SK-N-SH (cell line): Measurements from ENCODE around the gene GINS3. TPM values are rescaled to one million over a fixed set of nuclear protein-coding genes. Genes with fewer than 3 reads are reported as not detected.

Experiments
- CTCF ChIA-PET: fragments of 300-600, 350-600 bp; formaldehyde crosslinking; extraction: SDS; loops from one replicate; lab custom pipeline; 2021; lab: Yijun Ruan, JAX
- POLR2A ChIA-PET: fragments of 350-600 bp; sonication (Branson Sonifier 250); formaldehyde crosslinking; extraction: SDS; loops from one replicate; lab custom pipeline; 2020; ENCODE audit warnings: antibody characterized with exemption, inconsistent platforms; lab: Yijun Ruan, JAX
- DNase-seq: peaks from one replicate; pipeline ENCODE4 v3.0.0; 2012
- H2AFZ ChIP-seq: fragments of 200-600 bp; sonication (generic); 2 replicates; pipeline ENCODE4 v1.8.1; 2016; ENCODE audit warnings: antibody characterized with exemption, mild to moderate bottlenecking, low read depth
- H3F3A ChIP-seq: fragments of 200-600 bp; sonication (generic); replicated peaks from 2 replicates; pipeline ENCODE3; 2016; ENCODE audit warnings: antibody characterized with exemption, mild to moderate bottlenecking; ENCODE audit not compliant: insufficient read depth
- H3K27ac ChIP-seq, 2 experiments: fragments of 200-500 bp in 1 of 2; fragments of 200-600 bp in 1 of 2; sonication (Bioruptor generic) in 1 of 2; sonication (generic), shearing (Covaris generic) in 1 of 2; 2 replicates each; pipeline versions ENCODE4 v1.5.1 to v1.6.1; 2014 to 2016; ENCODE audit warnings: low read depth in 2 of 2, inconsistent platforms in 1 of 2, low read length in 1 of 2, mild to moderate bottlenecking in 1 of 2, mixed read lengths in 1 of 2
- H3K27me3 ChIP-seq: fragments of 200-600 bp; sonication (generic), shearing (Covaris generic); 2 replicates; pipeline ENCODE4 v1.6.1; 2016; ENCODE audit warnings: mixed run types; ENCODE audit not compliant: insufficient read depth
- H3K36me3 ChIP-seq, 2 experiments: fragments of 200-500 bp in 1 of 2; fragments of 200-600 bp in 1 of 2; sonication (Bioruptor generic) in 1 of 2; sonication (generic) in 1 of 2; replicated peaks in 1 of 2; 2 replicates each; pipeline versions ENCODE3 to v1.5.1; 2014 to 2016; ENCODE audit warnings: low read length in 1 of 2, mild to moderate bottlenecking in 1 of 2; ENCODE audit not compliant: insufficient read depth in 2 of 2, control insufficient read depth in 1 of 2
- H3K4me1 ChIP-seq, 2 experiments: fragments of 200-500 bp in 1 of 2; fragments of 200-600 bp in 1 of 2; sonication (Bioruptor generic) in 1 of 2; sonication (generic), shearing (Covaris generic) in 1 of 2; 2 replicates each; pipeline versions ENCODE4 v1.5.1 to v1.6.1; 2014 to 2016; ENCODE audit warnings: low read depth in 1 of 2, low read length in 1 of 2, mixed run types in 1 of 2; ENCODE audit not compliant: insufficient read depth in 2 of 2, control insufficient read depth in 1 of 2
- H3K4me2 ChIP-seq: fragments of 200-600 bp; sonication (generic), shearing (Covaris generic); 2 replicates; pipeline ENCODE4 v1.6.1; 2017; ENCODE audit warnings: mixed run types
- H3K4me3 ChIP-seq, 2 experiments: fragments of 200-500 bp in 1 of 2; fragments of 200-600 bp in 1 of 2; sonication (Bioruptor generic) in 1 of 2; sonication (generic), shearing (Covaris generic) in 1 of 2; 2 replicates each; pipeline versions ENCODE4 v1.5.1 to v1.8.1; 2014 to 2016; ENCODE audit warnings: low read depth in 2 of 2, inconsistent platforms in 1 of 2, low read length in 1 of 2, mild to moderate bottlenecking in 1 of 2, mixed read lengths in 1 of 2, moderate library complexity in 1 of 2
- H3K79me2 ChIP-seq: fragments of 200-600 bp; sonication (generic); 2 replicates; pipeline ENCODE4 v1.8.1; 2017; ENCODE audit warnings: mild to moderate bottlenecking; ENCODE audit not compliant: insufficient read depth
- H3K9ac ChIP-seq: fragments of 200-600 bp; sonication (generic); 2 replicates; pipeline ENCODE4 v1.6.1; 2017; ENCODE audit warnings: mixed run types
- H3K9me2 ChIP-seq: fragments of 200-600 bp; sonication (generic); 2 replicates; pipeline ENCODE4 v1.6.1; 2017; ENCODE audit warnings: mixed run types
- H3K9me3 ChIP-seq: fragments of 200-600 bp; sonication (generic); 2 replicates; pipeline ENCODE4 v1.6.1; 2017; ENCODE audit warnings: mixed run types, mild to moderate bottlenecking, moderate library complexity
- H4K20me1 ChIP-seq: fragments of 200-600 bp; sonication (generic); 2 replicates; pipeline ENCODE4 v1.6.1; 2017; ENCODE audit warnings: mild to moderate bottlenecking, mixed run types; ENCODE audit not compliant: insufficient read depth
- EP300 ChIP-seq, 2 experiments: IDR thresholded peaks; 2 replicates each; pipeline versions ENCODE4 v1.4.0 to v1.6.1; 2012; ENCODE audit warnings: borderline replicate concordance in 1 of 2, low read depth in 1 of 2, low read length in 1 of 2
- FOSL2 ChIP-seq: IDR thresholded peaks from 2 replicates; pipeline ENCODE4 v1.4.0; 2012; ENCODE audit warnings: low read depth, mild to moderate bottlenecking, moderate library complexity, borderline replicate concordance
- FOXJ3 ChIP-seq: sonication (generic); formaldehyde crosslinking; IDR thresholded peaks from 2 replicates; pipeline ENCODE4 v1.5.1; 2020; ENCODE audit warnings: mild to moderate bottlenecking, missing genetic modification reagents
- FOXM1 ChIP-seq: IDR thresholded peaks from 2 replicates; pipeline ENCODE4 v1.4.0; 2012; ENCODE audit warnings: low read depth, mild to moderate bottlenecking
- GABPA ChIP-seq: IDR thresholded peaks from 2 replicates; pipeline ENCODE4 v1.4.0; 2012; ENCODE audit warnings: low read depth, mild to moderate bottlenecking
- GATA2 ChIP-seq: sonication (generic); formaldehyde crosslinking; IDR thresholded peaks from 2 replicates; pipeline ENCODE4 v1.5.0; 2020; ENCODE audit warnings: mild to moderate bottlenecking, missing genetic modification reagents
- JUND ChIP-seq: IDR thresholded peaks from 2 replicates; pipeline ENCODE4 v1.4.0; 2012
- MXI1 ChIP-seq: IDR thresholded peaks from 2 replicates; pipeline ENCODE4 v1.6.1; 2012; ENCODE audit warnings: mild to moderate bottlenecking, low read depth, low read length, improper control_type of control experiment
- NRF1 ChIP-seq: IDR thresholded peaks from 2 replicates; pipeline ENCODE4 v1.6.1; 2012; ENCODE audit warnings: low read depth, mild to moderate bottlenecking, low read length
- PBX3 ChIP-seq: IDR thresholded peaks from 2 replicates; pipeline ENCODE4; 2012
- POLR2AphosphoS5 ChIP-seq: IDR thresholded peaks from 2 replicates; pipeline ENCODE4 v1.6.1; 2012; ENCODE audit warnings: low read depth, low read length
- RAD21 ChIP-seq: IDR thresholded peaks from 2 replicates; pipeline ENCODE4 v1.6.1; 2012; ENCODE audit warnings: mild to moderate bottlenecking, low read length
- RCOR1 ChIP-seq: fragments of 150-350 bp; IDR thresholded peaks from 2 replicates; pipeline ENCODE4 v1.6.1; 2017; ENCODE audit warnings: antibody characterized with exemption, low read length
- TAF1 ChIP-seq: IDR thresholded peaks from 2 replicates; pipeline ENCODE4 v1.6.1; 2012; ENCODE audit warnings: low read depth, mild to moderate bottlenecking, low read length, moderate library complexity, borderline replicate concordance
- TCF12 ChIP-seq: IDR thresholded peaks from 2 replicates; pipeline ENCODE4 v1.4.0; 2012
- ZBTB33 ChIP-seq: IDR thresholded peaks from 2 replicates; pipeline ENCODE4 v1.4.0; 2012; ENCODE audit warnings: low read depth, borderline replicate concordance
- WGBS: methylation state at CpG from one replicate; pipeline ENCODE4 v1.1.6; 2017; ENCODE audit warnings: low lambda C conversion rate; 5-methylcytosine and 5-hydroxymethylcytosine counted together
- polyA plus RNA-seq, 3 experiments: library from polyadenylated mRNA; depleted of rRNA; stranded (reverse); fragments of >200 nt; gene quantifications; 2 replicates each; pipeline ENCODE4 v1.2.3, GENCODE V29; 2012
- TF ChIP-seq, protein P1 (sequence below): fragments of 200-600 bp; sonication (generic); IDR thresholded peaks from 2 replicates; pipeline ENCODE4 v1.6.1; 2017; ENCODE audit warnings: antibody characterized with exemption, mild to moderate bottlenecking, moderate library complexity
- TF ChIP-seq, protein P2 (sequence below): fragments of 150-350 bp; IDR thresholded peaks from 2 replicates; pipeline ENCODE4 v1.6.1; 2017; ENCODE audit warnings: antibody characterized with exemption, low read length, low read depth, borderline replicate concordance

Gene GINS3
- polyA plus RNA-seq, 1 of the 3 experiments (the other 2 are of a cell fraction): 8.7 TPM

DNA sequence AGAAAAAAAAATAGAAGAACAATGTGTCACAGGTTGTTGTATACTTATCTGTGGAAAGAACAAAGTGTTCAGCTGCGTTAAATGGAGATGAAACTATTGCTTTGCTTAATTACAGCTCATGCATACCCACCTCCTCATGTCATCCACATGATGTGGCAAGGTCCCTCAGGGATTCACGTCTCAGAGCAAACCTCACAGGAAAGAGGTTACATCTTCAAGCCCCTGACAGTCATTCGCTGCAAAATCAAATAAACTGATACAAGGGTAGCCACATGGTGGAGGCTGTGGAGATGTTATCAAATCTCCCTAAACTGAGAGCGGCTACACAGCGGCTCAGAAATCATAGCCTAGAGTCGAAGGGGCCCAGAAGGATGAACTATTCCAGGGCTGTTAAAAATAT is 21.1 kb downstream of the GINS3 start:
- Histone ChIP-seq H3K9me3 (no peaks in the 10 kb centered on the region), H3K9ac (no peak overlapping the region), H2AFZ (no peak overlapping the region), H3K4me3 (no peak overlapping the region), H3K9me2 (no peaks in the 10 kb centered on the region), H3K4me1 (peaks cover 8 to 12% of the 10 kb centered on the region in 2 experiments; a peak in 1 of 4 replicates), H3K79me2 (no peaks in the 10 kb centered on the region), H4K20me1 (no peaks in the 10 kb centered on the region), H3K4me2 (no peak overlapping the region), H3K27ac (no peak overlapping the region), H3K27me3 (no peaks in the 10 kb centered on the region), H3F3A (no peaks in the 10 kb centered on the region), H3K36me3 (no peaks in the 10 kb centered on the region)
- DNase-seq: peak; percentile 57
- CTCF ChIA-PET: interaction anchor here (1.4 kb wide), 1 partner anchor 73 kb away, joined by 4 read pairs; no protein-coding TSS in a partner anchor
- 73% methylated on average over 6 of the region's 6 CpGs for WGBS
- TF ChIP-seq RCOR1 (peak; percentile 61; the same call in 1 of the 2 replicates), GATA2 (peak; percentile 96), MXI1 (peak; percentile 30; the same call in 1 of the 2 replicates), EP300 (IDR thresholded peaks at IDR 0.05; ENCODE audit: borderline replicate concordance in 1 of 2, low read depth in 1 of 2, low read length in 1 of 2) (peak in 1 of 2 experiments; percentile 69; a peak in 2 of 4 replicates), ZBTB33 (no peak), PBX3 (no peak), RAD21 (peak; percentile 16; the same call in 1 of the 2 replicates)
- TF ChIP-seq, protein P1, sequence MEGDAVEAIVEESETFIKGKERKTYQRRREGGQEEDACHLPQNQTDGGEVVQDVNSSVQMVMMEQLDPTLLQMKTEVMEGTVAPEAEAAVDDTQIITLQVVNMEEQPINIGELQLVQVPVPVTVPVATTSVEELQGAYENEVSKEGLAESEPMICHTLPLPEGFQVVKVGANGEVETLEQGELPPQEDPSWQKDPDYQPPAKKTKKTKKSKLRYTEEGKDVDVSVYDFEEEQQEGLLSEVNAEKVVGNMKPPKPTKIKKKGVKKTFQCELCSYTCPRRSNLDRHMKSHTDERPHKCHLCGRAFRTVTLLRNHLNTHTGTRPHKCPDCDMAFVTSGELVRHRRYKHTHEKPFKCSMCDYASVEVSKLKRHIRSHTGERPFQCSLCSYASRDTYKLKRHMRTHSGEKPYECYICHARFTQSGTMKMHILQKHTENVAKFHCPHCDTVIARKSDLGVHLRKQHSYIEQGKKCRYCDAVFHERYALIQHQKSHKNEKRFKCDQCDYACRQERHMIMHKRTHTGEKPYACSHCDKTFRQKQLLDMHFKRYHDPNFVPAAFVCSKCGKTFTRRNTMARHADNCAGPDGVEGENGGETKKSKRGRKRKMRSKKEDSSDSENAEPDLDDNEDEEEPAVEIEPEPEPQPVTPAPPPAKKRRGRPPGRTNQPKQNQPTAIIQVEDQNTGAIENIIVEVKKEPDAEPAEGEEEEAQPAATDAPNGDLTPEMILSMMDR: no peak
- POLR2A ChIA-PET: no interaction called here

DNA sequence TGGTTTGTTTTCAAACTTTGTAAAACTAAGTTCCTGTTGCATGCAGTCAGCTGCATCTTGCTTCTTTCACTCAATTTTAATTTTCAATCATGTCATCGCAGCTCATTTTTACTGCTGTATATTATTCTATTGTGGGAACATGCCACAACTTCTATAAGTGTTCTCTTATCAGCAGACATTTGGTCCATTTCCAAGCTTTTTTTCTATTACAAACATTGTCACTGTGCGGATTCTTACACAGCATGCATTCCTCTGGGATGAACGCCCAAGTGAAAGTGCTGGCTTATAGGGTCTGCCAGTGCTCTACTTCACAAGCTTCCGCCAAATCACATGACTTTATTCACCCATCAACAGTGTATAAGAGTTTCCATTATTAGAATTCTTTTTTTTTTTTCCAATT is 22.7 kb downstream of the GINS3 start:
- Histone ChIP-seq H3K4me3 (no peak overlapping the region), H3K9me3 (no peaks in the 10 kb centered on the region), H2AFZ (no peak overlapping the region), H3K4me1 (peaks cover under 1 to 10% of the 10 kb centered on the region in 2 experiments; a peak in 1 of 4 replicates), H3K4me2 (no peak overlapping the region), H3F3A (no peaks in the 10 kb centered on the region), H3K36me3 (no peaks in the 10 kb centered on the region), H3K9me2 (no peaks in the 10 kb centered on the region), H3K79me2 (no peaks in the 10 kb centered on the region), H4K20me1 (no peaks in the 10 kb centered on the region), H3K27me3 (no peaks in the 10 kb centered on the region), H3K27ac (no peak overlapping the region), H3K9ac (no peak overlapping the region)
- 72% methylated on average over 4 of the region's 4 CpGs for WGBS
- DNase-seq: no peak
- ChIA-PET POLR2A (interaction anchor here (0.6 kb wide), 1 partner anchor 1455 kb away, joined by 3 read pairs; no protein-coding TSS in a partner anchor), CTCF (interaction anchor here (1.2 to 1.4 kb wide), 3 partner anchors 57 to 79 kb away, joined by 3 to 6 read pairs (median 5); no protein-coding TSS in a partner anchor)
- TF ChIP-seq, protein P2, sequence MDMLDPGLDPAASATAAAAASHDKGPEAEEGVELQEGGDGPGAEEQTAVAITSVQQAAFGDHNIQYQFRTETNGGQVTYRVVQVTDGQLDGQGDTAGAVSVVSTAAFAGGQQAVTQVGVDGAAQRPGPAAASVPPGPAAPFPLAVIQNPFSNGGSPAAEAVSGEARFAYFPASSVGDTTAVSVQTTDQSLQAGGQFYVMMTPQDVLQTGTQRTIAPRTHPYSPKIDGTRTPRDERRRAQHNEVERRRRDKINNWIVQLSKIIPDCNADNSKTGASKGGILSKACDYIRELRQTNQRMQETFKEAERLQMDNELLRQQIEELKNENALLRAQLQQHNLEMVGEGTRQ: no peak
- TF ChIP-seq MXI1 (no peak), FOSL2 (no peak), TAF1 (no peak), FOXJ3 (CRISPR knock-in tag) (no peak), GABPA (no peak), NRF1 (no peak), FOXM1 (no peak), POLR2AphosphoS5 (no peak), PBX3 (no peak), TCF12 (no peak), JUND (no peak)
